Sigmoid colon (tissue), 4 donors: ENCODE data around the gene GPR39.

ENCODE experiments used
- CTCF ChIP-seq, 4 experiments: fragments of 450-650 bp in 3 of 4; fragments of 200-600 bp in 1 of 4; IDR thresholded peaks; one replicate each; pipeline ENCODE4 v1.5.1; 2016 to 2019; ENCODE audit warnings: antibody characterized with exemption in 4 of 4, mild to moderate bottlenecking in 3 of 4, moderate library complexity in 2 of 4
- EP300 ChIP-seq, 4 donors: sonication (generic); formaldehyde crosslinking; IDR thresholded peaks; one replicate each; pipeline ENCODE4 v1.6.1; 2017; ENCODE audit warnings: antibody characterized with exemption in 4 of 4
- POLR2A ChIP-seq, 2 donors: fragments of 450-650 bp; IDR thresholded peaks; one replicate each; pipeline ENCODE4 v1.6.1; 2016; ENCODE audit warnings: antibody characterized with exemption in 2 of 2, mild to moderate bottlenecking in 2 of 2, moderate library complexity in 2 of 2
- POLR2AphosphoS5 ChIP-seq, 4 donors: sonication (generic); formaldehyde crosslinking; IDR thresholded peaks; one replicate each; pipeline ENCODE4 v1.6.1; 2017; ENCODE audit warnings: antibody characterized with exemption in 4 of 4

- no peak for TF ChIP-seq POLR2A (IDR thresholded peaks at IDR 0.05)
- TF ChIP-seq CTCF (IDR thresholded peaks at IDR 0.05): no peak
- no peak for TF ChIP-seq EP300 (IDR thresholded peaks at IDR 0.05)
- TF ChIP-seq POLR2AphosphoS5 (IDR thresholded peaks at IDR 0.05): no peak
Measured at GRCh38 chr2:132560562-132560961, 144.0 kb downstream of the GPR39 start.
